ENCODE data around the gene GPR89A. TPM values are rescaled to one million over a fixed set of nuclear protein-coding genes. Genes with fewer than 3 reads are reported as not detected.

GPR89A gene
- total and polyA plus RNA-seq, 2 experiments from 2014 or later, result 68.5 to 81.1 TPM

DNA sequence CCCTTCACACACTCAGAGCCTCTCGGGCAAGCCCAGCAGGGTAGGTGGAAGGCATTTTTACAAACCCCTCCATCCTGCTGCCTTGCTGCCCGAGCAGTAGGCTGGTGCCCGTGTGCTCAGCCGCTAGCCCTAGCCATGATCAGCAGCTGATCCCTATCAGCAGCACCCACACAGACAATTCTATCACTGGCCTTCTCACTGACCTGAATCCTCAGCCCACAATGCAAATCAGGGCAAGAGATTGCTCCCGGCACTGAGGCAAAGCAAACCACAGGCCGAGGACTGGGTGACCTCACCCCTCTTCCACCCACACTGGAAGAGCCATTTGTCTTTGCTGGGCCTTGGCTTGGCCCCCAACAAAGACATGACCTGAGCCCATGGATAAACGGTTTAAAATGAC is 100.3 kb downstream of the GPR89A start:
- H3K27me3 ChIP-seq (ENCODE audit: insufficient read depth), result no peaks in the 10 kb centered on the region
- ATAC-seq, result peak; percentile 56
- H4K20me1 ChIP-seq (replicated peaks; ENCODE audit: insufficient read depth), result no peaks in the 10 kb centered on the region
- no peaks in the 10 kb centered on the region for H3K36me3 Mint-ChIP-seq (ENCODE audit: low read depth)
- H3K79me2 ChIP-seq (replicated peaks; ENCODE audit: insufficient read depth), result no peaks in the 10 kb centered on the region
- no peaks in the 10 kb centered on the region for H3K9me3 Mint-ChIP-seq
- H3K27ac Mint-ChIP-seq, result 0 out of 2 replicates have a peak overlapping the region, but pooled peaks have one; percentile 19
- no peaks in the 10 kb centered on the region for H3K4me1 ChIP-seq (ENCODE audit: insufficient read depth)
- no peak overlapping the region for H3K4me3 ChIP-seq
- H2AFZ ChIP-seq, result peak overlapping the region; percentile 85
- peaks cover 17% of the 10 kb centered on the region for H3K4me1 Mint-ChIP-seq
- H3K4me3 Mint-ChIP-seq, result no peak overlapping the region
- no peak for DNase-seq (ENCODE audit: low spot score)
- H3K9me2 ChIP-seq (ENCODE audit: insufficient read depth), result 0 out of 2 replicates have a peak, but pooled peaks cover 3% of the 10 kb centered on the region
- TF ChIP-seq CREB1 (CRISPR knock-in tag; IDR thresholded peaks at IDR 0.05; ENCODE audit: low read depth) (no peak), NANOG (IDR thresholded peaks at IDR 0.05; ENCODE audit: borderline replicate concordance) (no peak), EZH2 (IDR thresholded peaks at IDR 0.05; ENCODE audit: low read depth, unreplicated experiment) (no peak), STAT1 (IDR thresholded peaks at IDR 0.05; ENCODE audit: unreplicated experiment) (no peak), EZH2phosphoT487 (IDR thresholded peaks at IDR 0.05; ENCODE audit: unreplicated experiment) (no peak), ZNF331 (CRISPR knock-in tag; IDR thresholded peaks at IDR 0.05; ENCODE audit: low read depth) (no peak), POLR2AphosphoS5 (IDR thresholded peaks at IDR 0.05; ENCODE audit: low read depth) (no peak)
- TF ChIP-seq, protein P1, sequence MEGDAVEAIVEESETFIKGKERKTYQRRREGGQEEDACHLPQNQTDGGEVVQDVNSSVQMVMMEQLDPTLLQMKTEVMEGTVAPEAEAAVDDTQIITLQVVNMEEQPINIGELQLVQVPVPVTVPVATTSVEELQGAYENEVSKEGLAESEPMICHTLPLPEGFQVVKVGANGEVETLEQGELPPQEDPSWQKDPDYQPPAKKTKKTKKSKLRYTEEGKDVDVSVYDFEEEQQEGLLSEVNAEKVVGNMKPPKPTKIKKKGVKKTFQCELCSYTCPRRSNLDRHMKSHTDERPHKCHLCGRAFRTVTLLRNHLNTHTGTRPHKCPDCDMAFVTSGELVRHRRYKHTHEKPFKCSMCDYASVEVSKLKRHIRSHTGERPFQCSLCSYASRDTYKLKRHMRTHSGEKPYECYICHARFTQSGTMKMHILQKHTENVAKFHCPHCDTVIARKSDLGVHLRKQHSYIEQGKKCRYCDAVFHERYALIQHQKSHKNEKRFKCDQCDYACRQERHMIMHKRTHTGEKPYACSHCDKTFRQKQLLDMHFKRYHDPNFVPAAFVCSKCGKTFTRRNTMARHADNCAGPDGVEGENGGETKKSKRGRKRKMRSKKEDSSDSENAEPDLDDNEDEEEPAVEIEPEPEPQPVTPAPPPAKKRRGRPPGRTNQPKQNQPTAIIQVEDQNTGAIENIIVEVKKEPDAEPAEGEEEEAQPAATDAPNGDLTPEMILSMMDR (conservative IDR thresholded peaks at IDR 0.05; ENCODE audit: low read depth in 2 of 2), result no peak
- TF ChIP-seq, protein P2, sequence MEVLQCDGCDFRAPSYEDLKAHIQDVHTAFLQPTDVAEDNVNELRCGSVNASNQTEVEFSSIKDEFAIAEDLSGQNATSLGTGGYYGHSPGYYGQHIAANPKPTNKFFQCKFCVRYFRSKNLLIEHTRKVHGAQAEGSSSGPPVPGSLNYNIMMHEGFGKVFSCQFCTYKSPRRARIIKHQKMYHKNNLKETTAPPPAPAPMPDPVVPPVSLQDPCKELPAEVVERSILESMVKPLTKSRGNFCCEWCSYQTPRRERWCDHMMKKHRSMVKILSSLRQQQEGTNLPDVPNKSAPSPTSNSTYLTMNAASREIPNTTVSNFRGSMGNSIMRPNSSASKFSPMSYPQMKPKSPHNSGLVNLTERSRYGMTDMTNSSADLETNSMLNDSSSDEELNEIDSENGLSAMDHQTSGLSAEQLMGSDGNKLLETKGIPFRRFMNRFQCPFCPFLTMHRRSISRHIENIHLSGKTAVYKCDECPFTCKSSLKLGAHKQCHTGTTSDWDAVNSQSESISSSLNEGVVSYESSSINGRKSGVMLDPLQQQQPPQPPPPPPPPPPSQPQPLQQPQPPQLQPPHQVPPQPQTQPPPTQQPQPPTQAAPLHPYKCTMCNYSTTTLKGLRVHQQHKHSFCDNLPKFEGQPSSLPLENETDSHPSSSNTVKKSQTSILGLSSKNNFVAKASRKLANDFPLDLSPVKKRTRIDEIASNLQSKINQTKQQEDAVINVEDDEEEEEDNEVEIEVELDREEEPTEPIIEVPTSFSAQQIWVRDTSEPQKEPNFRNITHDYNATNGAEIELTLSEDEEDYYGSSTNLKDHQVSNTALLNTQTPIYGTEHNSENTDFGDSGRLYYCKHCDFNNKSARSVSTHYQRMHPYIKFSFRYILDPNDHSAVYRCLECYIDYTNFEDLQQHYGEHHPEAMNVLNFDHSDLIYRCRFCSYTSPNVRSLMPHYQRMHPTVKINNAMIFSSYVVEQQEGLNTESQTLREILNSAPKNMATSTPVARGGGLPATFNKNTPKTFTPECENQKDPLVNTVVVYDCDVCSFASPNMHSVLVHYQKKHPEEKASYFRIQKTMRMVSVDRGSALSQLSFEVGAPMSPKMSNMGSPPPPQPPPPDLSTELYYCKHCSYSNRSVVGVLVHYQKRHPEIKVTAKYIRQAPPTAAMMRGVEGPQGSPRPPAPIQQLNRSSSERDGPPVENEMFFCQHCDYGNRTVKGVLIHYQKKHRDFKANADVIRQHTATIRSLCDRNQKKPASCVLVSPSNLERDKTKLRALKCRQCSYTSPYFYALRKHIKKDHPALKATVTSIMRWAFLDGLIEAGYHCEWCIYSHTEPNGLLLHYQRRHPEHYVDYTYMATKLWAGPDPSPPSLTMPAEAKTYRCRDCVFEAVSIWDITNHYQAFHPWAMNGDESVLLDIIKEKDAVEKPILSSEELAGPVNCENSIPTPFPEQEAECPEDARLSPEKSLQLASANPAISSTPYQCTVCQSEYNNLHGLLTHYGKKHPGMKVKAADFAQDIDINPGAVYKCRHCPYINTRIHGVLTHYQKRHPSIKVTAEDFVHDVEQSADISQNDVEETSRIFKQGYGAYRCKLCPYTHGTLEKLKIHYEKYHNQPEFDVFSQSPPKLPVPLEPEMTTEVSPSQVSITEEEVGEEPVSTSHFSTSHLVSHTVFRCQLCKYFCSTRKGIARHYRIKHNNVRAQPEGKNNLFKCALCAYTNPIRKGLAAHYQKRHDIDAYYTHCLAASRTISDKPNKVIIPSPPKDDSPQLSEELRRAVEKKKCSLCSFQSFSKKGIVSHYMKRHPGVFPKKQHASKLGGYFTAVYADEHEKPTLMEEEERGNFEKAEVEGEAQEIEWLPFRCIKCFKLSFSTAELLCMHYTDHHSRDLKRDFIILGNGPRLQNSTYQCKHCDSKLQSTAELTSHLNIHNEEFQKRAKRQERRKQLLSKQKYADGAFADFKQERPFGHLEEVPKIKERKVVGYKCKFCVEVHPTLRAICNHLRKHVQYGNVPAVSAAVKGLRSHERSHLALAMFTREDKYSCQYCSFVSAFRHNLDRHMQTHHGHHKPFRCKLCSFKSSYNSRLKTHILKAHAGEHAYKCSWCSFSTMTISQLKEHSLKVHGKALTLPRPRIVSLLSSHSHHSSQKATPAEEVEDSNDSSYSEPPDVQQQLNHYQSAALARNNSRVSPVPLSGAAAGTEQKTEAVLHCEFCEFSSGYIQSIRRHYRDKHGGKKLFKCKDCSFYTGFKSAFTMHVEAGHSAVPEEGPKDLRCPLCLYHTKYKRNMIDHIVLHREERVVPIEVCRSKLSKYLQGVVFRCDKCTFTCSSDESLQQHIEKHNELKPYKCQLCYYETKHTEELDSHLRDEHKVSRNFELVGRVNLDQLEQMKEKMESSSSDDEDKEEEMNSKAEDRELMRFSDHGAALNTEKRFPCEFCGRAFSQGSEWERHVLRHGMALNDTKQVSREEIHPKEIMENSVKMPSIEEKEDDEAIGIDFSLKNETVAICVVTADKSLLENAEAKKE (CRISPR knock-in tag; IDR thresholded peaks at IDR 0.05), result no peak
- TF ChIP-seq, protein P3, sequence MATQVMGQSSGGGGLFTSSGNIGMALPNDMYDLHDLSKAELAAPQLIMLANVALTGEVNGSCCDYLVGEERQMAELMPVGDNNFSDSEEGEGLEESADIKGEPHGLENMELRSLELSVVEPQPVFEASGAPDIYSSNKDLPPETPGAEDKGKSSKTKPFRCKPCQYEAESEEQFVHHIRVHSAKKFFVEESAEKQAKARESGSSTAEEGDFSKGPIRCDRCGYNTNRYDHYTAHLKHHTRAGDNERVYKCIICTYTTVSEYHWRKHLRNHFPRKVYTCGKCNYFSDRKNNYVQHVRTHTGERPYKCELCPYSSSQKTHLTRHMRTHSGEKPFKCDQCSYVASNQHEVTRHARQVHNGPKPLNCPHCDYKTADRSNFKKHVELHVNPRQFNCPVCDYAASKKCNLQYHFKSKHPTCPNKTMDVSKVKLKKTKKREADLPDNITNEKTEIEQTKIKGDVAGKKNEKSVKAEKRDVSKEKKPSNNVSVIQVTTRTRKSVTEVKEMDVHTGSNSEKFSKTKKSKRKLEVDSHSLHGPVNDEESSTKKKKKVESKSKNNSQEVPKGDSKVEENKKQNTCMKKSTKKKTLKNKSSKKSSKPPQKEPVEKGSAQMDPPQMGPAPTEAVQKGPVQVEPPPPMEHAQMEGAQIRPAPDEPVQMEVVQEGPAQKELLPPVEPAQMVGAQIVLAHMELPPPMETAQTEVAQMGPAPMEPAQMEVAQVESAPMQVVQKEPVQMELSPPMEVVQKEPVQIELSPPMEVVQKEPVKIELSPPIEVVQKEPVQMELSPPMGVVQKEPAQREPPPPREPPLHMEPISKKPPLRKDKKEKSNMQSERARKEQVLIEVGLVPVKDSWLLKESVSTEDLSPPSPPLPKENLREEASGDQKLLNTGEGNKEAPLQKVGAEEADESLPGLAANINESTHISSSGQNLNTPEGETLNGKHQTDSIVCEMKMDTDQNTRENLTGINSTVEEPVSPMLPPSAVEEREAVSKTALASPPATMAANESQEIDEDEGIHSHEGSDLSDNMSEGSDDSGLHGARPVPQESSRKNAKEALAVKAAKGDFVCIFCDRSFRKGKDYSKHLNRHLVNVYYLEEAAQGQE (IDR thresholded peaks at IDR 0.05; ENCODE audit: unreplicated experiment), result no peak
- TF ChIP-seq, protein P4, sequence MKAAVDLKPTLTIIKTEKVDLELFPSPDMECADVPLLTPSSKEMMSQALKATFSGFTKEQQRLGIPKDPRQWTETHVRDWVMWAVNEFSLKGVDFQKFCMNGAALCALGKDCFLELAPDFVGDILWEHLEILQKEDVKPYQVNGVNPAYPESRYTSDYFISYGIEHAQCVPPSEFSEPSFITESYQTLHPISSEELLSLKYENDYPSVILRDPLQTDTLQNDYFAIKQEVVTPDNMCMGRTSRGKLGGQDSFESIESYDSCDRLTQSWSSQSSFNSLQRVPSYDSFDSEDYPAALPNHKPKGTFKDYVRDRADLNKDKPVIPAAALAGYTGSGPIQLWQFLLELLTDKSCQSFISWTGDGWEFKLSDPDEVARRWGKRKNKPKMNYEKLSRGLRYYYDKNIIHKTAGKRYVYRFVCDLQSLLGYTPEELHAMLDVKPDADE (IDR thresholded peaks at IDR 0.05), result no peak
- no peaks in the 10 kb centered on the region for H3K36me3 ChIP-seq (ENCODE audit: insufficient read depth)
- no peak overlapping the region for H3K27ac ChIP-seq (ENCODE audit: low read depth)
- H3K27me3 Mint-ChIP-seq (ENCODE audit: insufficient read depth, low read depth, poor library complexity), result peaks cover 7% of the 10 kb centered on the region
- H3K4me2 ChIP-seq, result no peak overlapping the region
- H3F3A ChIP-seq (replicated peaks; ENCODE audit: low read depth), result no peaks in the 10 kb centered on the region

All from GM23338 (cell line).